DND-41 (cell line): ENCODE data around the gene CDC42SE2.

Experiments used
- ATAC-seq: fragments of 200-7000 bp; cut with Tn5 transposase; 3 replicates; pipeline ENCODE4 v1.9.1; 2021; ENCODE audit warnings: low read depth; ENCODE audit not compliant: insufficient read depth
- DNase-seq: peaks from one replicate; pipeline ENCODE4 v3.0.0-alpha.2; 2020
- H2AFZ ChIP-seq: 2 replicates; pipeline ENCODE4 v1.6.0; 2012; ENCODE audit warnings: low read depth, low read length
- H3K27ac ChIP-seq: 2 replicates; pipeline ENCODE4 v1.5.1; 2012; ENCODE audit warnings: low read length, inconsistent platforms
- H3K27me3 ChIP-seq: fragments of 200-600 bp; sonication (generic); 2 replicates; pipeline ENCODE4 v1.6.0; 2012; ENCODE audit warnings: low read length, mild to moderate bottlenecking, inconsistent platforms; ENCODE audit not compliant: insufficient read depth, poor library complexity
- H3K36me3 ChIP-seq: 2 replicates; pipeline ENCODE4 v1.5.1; 2012; ENCODE audit warnings: low read length, inconsistent platforms; ENCODE audit not compliant: insufficient read depth
- H3K4me1 ChIP-seq: 2 replicates; pipeline ENCODE4 v1.5.1; 2012; ENCODE audit warnings: mild to moderate bottlenecking, low read length; ENCODE audit not compliant: insufficient read depth
- H3K4me2 ChIP-seq: 2 replicates; pipeline ENCODE4 v1.6.0; 2012; ENCODE audit warnings: mild to moderate bottlenecking, moderate library complexity, low read length, inconsistent platforms; ENCODE audit not compliant: insufficient read depth
- H3K4me3 ChIP-seq, 2 experiments: fragments of 200-600 bp in 1 of 2; shearing (Covaris generic) in 1 of 2; 2 replicates each; pipeline ENCODE4 v1.5.1; 2012 to 2016; ENCODE audit warnings: inconsistent platforms in 2 of 2, low read length in 2 of 2, mild to moderate bottlenecking in 2 of 2, low read depth in 1 of 2, moderate library complexity in 1 of 2
- H3K79me2 ChIP-seq: 2 replicates; pipeline ENCODE4 v1.6.0; 2012; ENCODE audit warnings: low read length, inconsistent platforms; ENCODE audit not compliant: insufficient read depth
- H3K9ac ChIP-seq: 2 replicates; pipeline ENCODE4 v1.6.0; 2012; ENCODE audit warnings: low read depth, mild to moderate bottlenecking, inconsistent platforms, low read length, moderate library complexity
- H3K9me3 ChIP-seq: 2 replicates; pipeline ENCODE4 v1.5.1; 2012; ENCODE audit warnings: low read length, moderate library complexity, mild to moderate bottlenecking, inconsistent platforms; ENCODE audit not compliant: insufficient read depth, severe bottlenecking
- H4K20me1 ChIP-seq: 2 replicates; pipeline ENCODE4 v1.6.0; 2012; ENCODE audit warnings: low read length; ENCODE audit not compliant: insufficient read depth
- CTCF ChIP-seq: IDR thresholded peaks from 2 replicates; pipeline ENCODE4 v1.5.1; 2012; ENCODE audit warnings: borderline replicate concordance, low read length, moderate library complexity, mild to moderate bottlenecking; ENCODE audit not compliant: poor library complexity, severe bottlenecking; ENCODE audit errors: extremely low read depth
- EZH2 ChIP-seq: IDR thresholded peaks from 3 replicates; pipeline ENCODE4 v1.6.1; 2012; ENCODE audit warnings: borderline replicate concordance, low read depth, mild to moderate bottlenecking, moderate library complexity, low read length, inconsistent platforms; ENCODE audit not compliant: severe bottlenecking

The CDC42SE2 gene

DNA sequence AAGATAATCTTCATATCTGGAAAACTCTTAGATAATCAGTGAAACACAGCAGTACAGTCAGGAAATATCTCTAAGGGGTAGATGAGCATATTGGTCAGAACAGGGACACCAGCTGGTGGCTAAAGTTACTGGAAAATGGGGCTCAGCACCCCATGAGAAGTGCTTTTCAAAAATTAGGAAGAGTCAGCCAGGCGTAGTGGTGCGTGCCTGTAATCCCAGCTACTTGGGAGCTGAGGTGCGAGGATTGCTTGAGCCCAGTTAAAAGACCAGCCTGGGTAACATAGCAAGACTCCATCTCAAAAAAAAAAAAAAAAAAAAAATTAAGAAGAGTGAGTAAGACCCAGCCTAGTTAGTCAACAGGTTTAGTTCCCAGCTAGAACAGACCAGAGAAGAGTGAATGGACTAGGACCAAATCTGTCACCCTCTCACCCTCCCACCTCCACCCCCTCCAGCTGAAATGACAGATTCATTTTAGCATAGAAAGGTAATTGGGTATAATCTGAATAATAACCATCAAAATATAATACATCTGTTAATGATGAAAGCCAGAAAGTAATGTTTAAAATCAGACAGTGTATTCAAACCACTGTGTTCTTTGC is 120.9 kb downstream of the CDC42SE2 start:
- TF ChIP-seq EZH2 (no peak), CTCF (no peak)
- no peak overlapping the region for H3K27ac ChIP-seq
- no peaks in the 10 kb centered on the region; the same call in 1 of the 2 replicates for H4K20me1 ChIP-seq
- H2AFZ ChIP-seq = no peak overlapping the region
- no peak overlapping the region for H3K9ac ChIP-seq
- peaks cover 52% of the 10 kb centered on the region for H3K79me2 ChIP-seq
- H3K9me3 ChIP-seq = no peaks in the 10 kb centered on the region
- DNase-seq (no peak), ATAC-seq (no peak)
- no peak overlapping the region for H3K4me2 ChIP-seq
- H3K4me1 ChIP-seq = peaks cover 25% of the 10 kb centered on the region
- H3K36me3 ChIP-seq = peaks cover 48% of the 10 kb centered on the region
- no peak overlapping the region for H3K4me3 ChIP-seq
- no peaks in the 10 kb centered on the region for H3K27me3 ChIP-seq

DNA sequence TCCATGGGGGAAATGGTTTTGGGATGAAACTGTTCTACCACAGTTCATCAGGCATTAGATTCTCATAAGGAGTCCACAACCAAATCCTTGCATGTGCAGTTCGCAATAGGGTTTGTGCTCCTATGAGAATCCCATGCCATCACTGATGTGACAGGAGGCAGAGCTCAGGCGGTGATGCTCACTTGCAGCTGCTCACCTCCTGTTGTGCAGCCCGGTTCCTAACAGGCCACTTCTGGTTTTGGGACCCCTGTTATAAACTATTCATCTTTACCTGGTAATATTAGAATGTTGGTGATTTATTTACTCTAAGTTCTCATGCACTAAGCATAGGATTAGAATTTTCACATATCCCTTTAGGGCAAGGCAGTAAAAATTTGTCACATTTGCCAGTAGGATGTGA is 122.3 kb downstream of the CDC42SE2 start:
- H3K4me3 ChIP-seq = no peak overlapping the region
- TF ChIP-seq EZH2 (no peak), CTCF (no peak)
- no peak overlapping the region for H3K9ac ChIP-seq
- H3K4me1 ChIP-seq = peaks cover 14% of the 10 kb centered on the region
- ATAC-seq (no peak), DNase-seq (no peak)
- H3K79me2 ChIP-seq = peaks cover 39% of the 10 kb centered on the region
- no peak overlapping the region for H2AFZ ChIP-seq
- H3K27me3 ChIP-seq = no peaks in the 10 kb centered on the region
- no peak overlapping the region for H3K27ac ChIP-seq
- no peaks in the 10 kb centered on the region; the same call in 1 of the 2 replicates for H4K20me1 ChIP-seq
- no peak overlapping the region for H3K4me2 ChIP-seq
- no peaks in the 10 kb centered on the region for H3K9me3 ChIP-seq
- peaks cover 56% of the 10 kb centered on the region for H3K36me3 ChIP-seq

GRCh38 chr5:131386779-131387178 is 122.9 kb downstream of the CDC42SE2 start:
- Histone ChIP-seq H3K4me2 (no peak overlapping the region), H3K27ac (no peak overlapping the region), H4K20me1 (no peaks in the 10 kb centered on the region; the same call in 1 of the 2 replicates), H3K27me3 (no peaks in the 10 kb centered on the region), H3K79me2 (peaks cover 35% of the 10 kb centered on the region), H3K9ac (no peak overlapping the region), H2AFZ (no peak overlapping the region), H3K4me1 (peaks cover 10% of the 10 kb centered on the region), H3K9me3 (no peaks in the 10 kb centered on the region), H3K4me3 (no peak overlapping the region), H3K36me3 (peaks cover 58% of the 10 kb centered on the region)
- TF ChIP-seq CTCF (no peak), EZH2 (no peak)
- DNase-seq (no peak), ATAC-seq (no peak)

GRCh38 chr5:131387255-131387654 is 123.4 kb downstream of the CDC42SE2 start:
- H3K4me3 ChIP-seq = no peak overlapping the region
- no peaks in the 10 kb centered on the region for H3K27me3 ChIP-seq
- no peak for DNase-seq
- H2AFZ ChIP-seq = no peak overlapping the region
- no peaks in the 10 kb centered on the region for H3K9me3 ChIP-seq
- no peak overlapping the region for H3K9ac ChIP-seq
- peaks cover 5% of the 10 kb centered on the region for H3K4me1 ChIP-seq
- H3K36me3 ChIP-seq = peaks cover 63% of the 10 kb centered on the region
- no peak overlapping the region for H3K4me2 ChIP-seq
- H4K20me1 ChIP-seq = no peaks in the 10 kb centered on the region; the same call in 1 of the 2 replicates
- TF ChIP-seq EZH2 (no peak), CTCF (no peak)
- peaks cover 31% of the 10 kb centered on the region for H3K79me2 ChIP-seq
- ATAC-seq = no peak
- no peak overlapping the region for H3K27ac ChIP-seq
